ENCODE measurements around the gene POLR1D.

The POLR1D gene

GRCh38 chr13:27660511-27660910 is 38.8 kb downstream of the POLR1D start:
- H3K4me2 ChIP-seq = no peak overlapping the region

GRCh38 chr13:27661017-27661416 is 39.3 kb downstream of the POLR1D start:
- no peaks in the 10 kb centered on the region for H3K79me2 ChIP-seq (ENCODE audit: insufficient read depth, low read depth)
- no peaks in the 10 kb centered on the region for H3K27me3 ChIP-seq (ENCODE audit: insufficient read depth, low read depth)
- no peak overlapping the region for H3K9ac ChIP-seq
- no peak overlapping the region for H3K4me3 ChIP-seq (IDR thresholded peaks at IDR 0.05; ENCODE audit: insufficient read depth, low read depth, low read length)
- no peak for TF ChIP-seq CTCF (conservative IDR thresholded peaks at IDR 0.05; ENCODE audit: low read depth, low read length)
- no peaks in the 10 kb centered on the region for H3K4me1 ChIP-seq (ENCODE audit: low read depth, poor library complexity, severe bottlenecking)
- no peak overlapping the region for H3K4me2 ChIP-seq
- no peak overlapping the region for H2AFZ ChIP-seq (ENCODE audit: low read depth)
- H3K27ac ChIP-seq = no peak overlapping the region
- no peaks in the 10 kb centered on the region for H4K20me1 ChIP-seq (ENCODE audit: insufficient read depth)
- no peaks in the 10 kb centered on the region for H3K36me3 ChIP-seq (ENCODE audit: insufficient read depth)

More at GRCh38 chr13:27660511-27660910, 38.8 kb downstream of the POLR1D start:
- H3K9ac ChIP-seq = no peak overlapping the region
- no peaks in the 10 kb centered on the region for H3K27me3 ChIP-seq (ENCODE audit: insufficient read depth, low read depth)
- no peak overlapping the region for H3K4me3 ChIP-seq (IDR thresholded peaks at IDR 0.05; ENCODE audit: insufficient read depth, low read depth, low read length)
- H3K79me2 ChIP-seq (ENCODE audit: insufficient read depth, low read depth) = no peaks in the 10 kb centered on the region
- no peaks in the 10 kb centered on the region for H3K36me3 ChIP-seq (ENCODE audit: insufficient read depth)
- no peak overlapping the region for H3K27ac ChIP-seq
- no peak overlapping the region for H2AFZ ChIP-seq (ENCODE audit: low read depth)
- no peak for TF ChIP-seq CTCF (conservative IDR thresholded peaks at IDR 0.05; ENCODE audit: low read depth, low read length)
- no peaks in the 10 kb centered on the region for H4K20me1 ChIP-seq (ENCODE audit: insufficient read depth)
- no peaks in the 10 kb centered on the region for H3K4me1 ChIP-seq (ENCODE audit: low read depth, poor library complexity, severe bottlenecking)

GRCh38 chr13:27662738-27663470 is 41.2 kb downstream of the POLR1D start:
- H3K27ac ChIP-seq = no peak overlapping the region
- TF ChIP-seq CTCF (conservative IDR thresholded peaks at IDR 0.05; ENCODE audit: low read depth, low read length) = no peak
- H3K4me3 ChIP-seq (IDR thresholded peaks at IDR 0.05; ENCODE audit: insufficient read depth, low read depth, low read length) = no peak overlapping the region
- no peak overlapping the region for H2AFZ ChIP-seq (ENCODE audit: low read depth)
- no peak overlapping the region for H3K9ac ChIP-seq
- no peaks in the 10 kb centered on the region for H3K4me1 ChIP-seq (ENCODE audit: low read depth, poor library complexity, severe bottlenecking)
- no peaks in the 10 kb centered on the region for H3K27me3 ChIP-seq (ENCODE audit: insufficient read depth, low read depth)
- no peak overlapping the region for H3K4me2 ChIP-seq
- no peaks in the 10 kb centered on the region for H4K20me1 ChIP-seq (ENCODE audit: insufficient read depth)
- H3K36me3 ChIP-seq (ENCODE audit: insufficient read depth) = no peaks in the 10 kb centered on the region
- no peaks in the 10 kb centered on the region for H3K79me2 ChIP-seq (ENCODE audit: insufficient read depth, low read depth)

GRCh38 chr13:27663947-27664346 is 42.3 kb downstream of the POLR1D start:
- no peaks in the 10 kb centered on the region for H3K79me2 ChIP-seq (ENCODE audit: insufficient read depth, low read depth)
- no peak overlapping the region for H3K27ac ChIP-seq
- no peak overlapping the region for H2AFZ ChIP-seq (ENCODE audit: low read depth)
- H4K20me1 ChIP-seq (ENCODE audit: insufficient read depth) = no peaks in the 10 kb centered on the region
- no peak for TF ChIP-seq CTCF (conservative IDR thresholded peaks at IDR 0.05; ENCODE audit: low read depth, low read length)
- H3K36me3 ChIP-seq (ENCODE audit: insufficient read depth) = no peaks in the 10 kb centered on the region
- H3K9ac ChIP-seq = no peak overlapping the region
- no peak overlapping the region for H3K4me3 ChIP-seq (IDR thresholded peaks at IDR 0.05; ENCODE audit: insufficient read depth, low read depth, low read length)
- H3K4me2 ChIP-seq = no peak overlapping the region
- H3K4me1 ChIP-seq (ENCODE audit: low read depth, poor library complexity, severe bottlenecking) = no peaks in the 10 kb centered on the region
- no peaks in the 10 kb centered on the region for H3K27me3 ChIP-seq (ENCODE audit: insufficient read depth, low read depth)
